ENCODE results near the gene DPH2.

DPH2 gene

DNA sequence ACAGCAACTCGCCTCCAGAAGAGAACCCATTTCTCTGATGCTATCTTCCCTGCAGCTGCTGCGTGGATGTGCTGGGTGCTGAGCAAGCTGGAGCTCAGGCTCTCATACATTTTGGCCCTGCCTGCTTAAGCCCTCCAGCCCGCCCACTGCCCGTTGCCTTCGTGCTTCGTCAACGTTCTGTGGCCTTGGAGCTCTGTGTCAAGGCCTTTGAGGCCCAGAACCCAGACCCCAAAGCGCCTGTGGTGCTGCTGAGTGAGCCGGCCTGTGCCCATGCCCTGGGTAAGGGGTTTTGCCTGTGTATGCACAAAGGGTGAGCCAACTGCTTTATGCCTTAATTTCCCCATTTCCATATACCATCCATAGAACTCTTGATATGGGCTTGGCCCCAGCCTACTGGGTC, 1.1 kb downstream of the DPH2 start:
- Histone ChIP-seq H3K4me3 (ENCODE audit: low read depth, low read length) (no peak overlapping the region), H3K27ac (no peak overlapping the region)

DNA sequence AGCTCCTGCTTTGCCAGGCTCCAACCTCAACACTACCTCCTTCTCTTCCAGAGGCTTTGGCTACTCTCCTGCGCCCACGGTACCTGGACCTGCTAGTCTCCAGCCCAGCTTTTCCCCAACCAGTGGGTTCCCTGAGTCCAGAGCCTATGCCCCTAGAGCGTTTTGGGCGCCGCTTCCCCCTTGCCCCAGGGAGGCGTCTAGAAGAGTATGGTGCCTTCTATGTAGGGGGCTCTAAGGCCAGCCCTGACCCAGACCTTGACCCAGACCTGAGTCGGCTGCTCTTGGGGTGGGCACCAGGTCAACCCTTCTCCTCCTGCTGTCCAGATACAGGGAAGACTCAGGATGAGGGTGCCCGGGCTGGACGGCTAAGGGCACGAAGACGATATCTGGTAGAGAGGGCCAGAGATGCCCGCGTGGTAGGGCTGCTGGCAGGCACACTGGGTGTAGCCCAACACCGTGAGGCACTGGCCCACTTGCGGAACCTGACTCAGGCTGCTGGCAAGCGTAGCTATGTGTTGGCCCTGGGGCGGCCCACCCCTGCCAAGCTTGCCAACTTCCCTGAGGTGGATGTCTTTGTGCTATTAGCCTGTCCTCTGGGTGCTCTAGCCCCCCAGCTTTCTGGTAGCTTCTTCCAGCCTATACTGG, 1.6 kb downstream of the DPH2 start:
- Histone ChIP-seq H3K4me2 (ENCODE audit: low read length) (no peak overlapping the region), H3K79me2 (no peaks in the 10 kb centered on the region), H3K9ac (no peak overlapping the region), H3K27me3 (ENCODE audit: control insufficient read depth, insufficient read depth, low read length) (no peaks in the 10 kb centered on the region), H2AFZ (no peak overlapping the region), H3K4me1 (peaks cover 7% of the 10 kb centered on the region), H3K4me3 (ENCODE audit: low read depth, low read length) (no peak overlapping the region), H3K36me3 (ENCODE audit: control insufficient read depth, insufficient read depth, low read length) (no peaks in the 10 kb centered on the region), H3K27ac (no peak overlapping the region), H3K9me3 (ENCODE audit: control insufficient read depth, low read length) (no peaks in the 10 kb centered on the region)
- TF ChIP-seq, protein P1, sequence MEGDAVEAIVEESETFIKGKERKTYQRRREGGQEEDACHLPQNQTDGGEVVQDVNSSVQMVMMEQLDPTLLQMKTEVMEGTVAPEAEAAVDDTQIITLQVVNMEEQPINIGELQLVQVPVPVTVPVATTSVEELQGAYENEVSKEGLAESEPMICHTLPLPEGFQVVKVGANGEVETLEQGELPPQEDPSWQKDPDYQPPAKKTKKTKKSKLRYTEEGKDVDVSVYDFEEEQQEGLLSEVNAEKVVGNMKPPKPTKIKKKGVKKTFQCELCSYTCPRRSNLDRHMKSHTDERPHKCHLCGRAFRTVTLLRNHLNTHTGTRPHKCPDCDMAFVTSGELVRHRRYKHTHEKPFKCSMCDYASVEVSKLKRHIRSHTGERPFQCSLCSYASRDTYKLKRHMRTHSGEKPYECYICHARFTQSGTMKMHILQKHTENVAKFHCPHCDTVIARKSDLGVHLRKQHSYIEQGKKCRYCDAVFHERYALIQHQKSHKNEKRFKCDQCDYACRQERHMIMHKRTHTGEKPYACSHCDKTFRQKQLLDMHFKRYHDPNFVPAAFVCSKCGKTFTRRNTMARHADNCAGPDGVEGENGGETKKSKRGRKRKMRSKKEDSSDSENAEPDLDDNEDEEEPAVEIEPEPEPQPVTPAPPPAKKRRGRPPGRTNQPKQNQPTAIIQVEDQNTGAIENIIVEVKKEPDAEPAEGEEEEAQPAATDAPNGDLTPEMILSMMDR (IDR thresholded peaks at IDR 0.05) = no peak

More for the DNA sequence above, 1.1 kb downstream of the DPH2 start:
- no peak overlapping the region for H3K4me2 ChIP-seq (ENCODE audit: low read length)
- no peaks in the 10 kb centered on the region for H3K79me2 ChIP-seq
- H3K9ac ChIP-seq = no peak overlapping the region
- no peak overlapping the region for H2AFZ ChIP-seq
- no peaks in the 10 kb centered on the region for H3K9me3 ChIP-seq (ENCODE audit: control insufficient read depth, low read length)
- TF ChIP-seq, protein P1 (IDR thresholded peaks at IDR 0.05) = no peak
- no peaks in the 10 kb centered on the region for H3K36me3 ChIP-seq (ENCODE audit: control insufficient read depth, insufficient read depth, low read length)
- no peaks in the 10 kb centered on the region for H3K27me3 ChIP-seq (ENCODE audit: control insufficient read depth, insufficient read depth, low read length)
- peaks cover 7% of the 10 kb centered on the region for H3K4me1 ChIP-seq

DNA sequence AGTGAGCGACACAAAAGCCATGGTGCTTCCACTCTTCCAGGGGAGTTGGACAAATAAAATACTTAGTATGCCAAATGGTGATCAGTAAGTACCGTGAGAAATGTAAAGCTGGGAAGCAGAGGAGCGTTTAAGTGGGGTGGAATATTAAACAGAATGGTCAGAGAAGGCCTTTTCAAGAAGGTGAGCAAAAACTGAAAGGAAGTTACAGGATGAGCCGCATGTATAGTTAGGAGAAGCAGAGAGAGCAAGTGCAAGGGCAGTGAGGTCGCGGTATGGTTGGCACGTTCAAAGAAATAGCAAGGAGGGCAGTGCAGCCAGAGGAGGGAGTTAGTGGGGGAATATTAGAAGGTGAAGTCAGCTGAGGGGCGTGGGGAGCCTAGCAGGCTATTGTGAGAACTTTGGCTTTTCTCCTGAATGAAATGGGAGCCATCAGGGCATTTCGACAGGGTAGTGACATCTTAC, 4.2 kb downstream of the DPH2 start:
- Histone ChIP-seq H3K4me3 (ENCODE audit: low read depth, low read length) (peak overlapping the region; percentile 95), H3K9me3 (ENCODE audit: control insufficient read depth, low read length) (no peaks in the 10 kb centered on the region), H2AFZ (peak overlapping the region; percentile 88), H3K27ac (peak overlapping the region; percentile 95), H3K27me3 (ENCODE audit: control insufficient read depth, insufficient read depth, low read length) (no peaks in the 10 kb centered on the region), H3K4me1 (peaks cover 7% of the 10 kb centered on the region), H3K4me2 (ENCODE audit: low read length) (peak overlapping the region; percentile 85), H3K79me2 (no peaks in the 10 kb centered on the region), H3K9ac (no peak overlapping the region), H3K36me3 (ENCODE audit: control insufficient read depth, insufficient read depth, low read length) (no peaks in the 10 kb centered on the region)
- TF ChIP-seq, protein P1 (IDR thresholded peaks at IDR 0.05) = no peak

DNA sequence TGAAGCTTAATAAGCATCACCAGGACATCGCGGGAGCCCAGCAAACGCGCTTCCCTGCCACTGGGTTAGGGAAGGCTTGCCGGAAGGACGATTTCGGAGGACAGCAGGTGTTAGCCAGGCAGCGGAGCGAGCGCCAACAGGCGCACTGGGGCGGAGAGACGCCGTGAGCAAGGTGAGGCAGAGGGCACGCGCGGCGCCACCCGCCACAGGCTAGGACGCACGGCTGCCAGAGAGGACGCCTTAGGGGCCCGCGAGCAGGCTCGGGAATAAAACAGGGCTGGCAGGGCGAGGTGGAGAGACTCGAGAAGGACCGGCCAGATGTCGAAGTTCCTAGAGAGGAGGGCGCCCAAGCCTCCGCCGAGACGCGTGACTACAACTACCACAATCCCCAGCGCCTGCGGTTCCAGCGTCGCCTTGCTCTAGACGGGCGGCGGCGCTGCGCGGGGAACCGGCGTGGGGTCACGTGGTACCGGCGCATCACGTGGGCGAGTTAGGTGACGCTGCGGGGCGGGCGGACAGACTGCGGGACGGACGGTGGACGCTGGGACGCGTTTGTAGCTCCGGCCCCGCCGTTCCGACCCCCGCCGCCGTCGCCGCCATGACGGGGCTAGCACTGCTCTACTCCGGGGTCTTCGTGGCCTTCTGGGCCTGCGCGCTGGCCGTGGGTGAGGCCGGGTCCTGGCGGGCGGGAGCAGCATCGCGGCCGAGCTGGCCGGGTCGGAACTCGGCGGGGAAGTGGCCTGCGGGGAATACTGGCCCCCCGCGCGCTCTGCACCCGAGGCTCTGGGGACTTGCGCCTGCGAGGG, 4.8 kb downstream of the DPH2 start, which contains the start of gene ATP6V0B:
ATP6V0B (plus strand) TSS at position 518 of the 806 bp plus-strand sequence; CDS start at position 599, 81 bp downstream.
- Histone ChIP-seq H3K4me1 (peaks cover 7% of the 10 kb centered on the region), H3K4me3 (ENCODE audit: low read depth, low read length) (peak within 1 kb of the TSS; percentile 95), H2AFZ (peak within 1 kb of the TSS; percentile 88), H3K4me2 (ENCODE audit: low read length) (peak within 1 kb of the TSS; percentile 85), H3K9ac (peak within 1 kb of the TSS; percentile 89), H3K9me3 (ENCODE audit: control insufficient read depth, low read length) (no peaks in the 10 kb centered on the region), H3K79me2 (no peaks in the 10 kb centered on the region), H3K27me3 (ENCODE audit: control insufficient read depth, insufficient read depth, low read length) (no peaks in the 10 kb centered on the region), H3K36me3 (ENCODE audit: control insufficient read depth, insufficient read depth, low read length) (no peaks in the 10 kb centered on the region), H3K27ac (peak within 1 kb of the TSS; percentile 95)
- TF ChIP-seq, protein P1 (IDR thresholded peaks at IDR 0.05) = no peak

Measured in parathyroid adenoma (tissue), 2 donors.